HEK293 (cell line): ENCODE results near the gene L2HGDH.
A peak's percentile ranks its signal among the peaks of the same experiment; 100 is the strongest.

Experiments used
- CTCF ChIA-PET: fragments of 350-600 bp; formaldehyde crosslinking; extraction: SDS; loops from one replicate; lab custom pipeline; 2021; ENCODE audit warnings: antibody characterized with exemption; lab: Yijun Ruan, JAX
- POLR2A ChIA-PET: fragments of 300-600 bp; formaldehyde crosslinking; extraction: SDS; loops from one replicate; lab custom pipeline; 2020; ENCODE audit warnings: antibody characterized with exemption, inconsistent platforms; lab: Yijun Ruan, JAX
- H3K27ac ChIP-seq: fragments of 200-500 bp; sonication (Bioruptor generic); 2 replicates; pipeline ENCODE4 v1.5.1; 2014; ENCODE audit warnings: low read depth, low read length, control low read depth, inconsistent platforms; ENCODE audit errors: extremely low read depth
- H3K36me3 ChIP-seq, 2 experiments: fragments of 200-500 bp in 1 of 2; sonication (Bioruptor generic) in 1 of 2; 1 replicate in 1 of 2; 2 replicates in 1 of 2; pipeline ENCODE4 v1.5.1; 2014 to 2017; ENCODE audit warnings: inconsistent platforms in 2 of 2, low read length in 2 of 2; ENCODE audit not compliant: control insufficient read depth in 2 of 2, insufficient read depth in 1 of 2
- H3K4me1 ChIP-seq: fragments of 200-500 bp; sonication (Bioruptor generic); 2 replicates; pipeline ENCODE4 v1.5.1; 2014; ENCODE audit warnings: mild to moderate bottlenecking, low read length, inconsistent platforms; ENCODE audit not compliant: control insufficient read depth, insufficient read depth
- H3K4me3 ChIP-seq: 2 replicates; pipeline ENCODE4 v1.5.1; 2011; ENCODE audit warnings: low read depth, mild to moderate bottlenecking, control low read depth, low read length, moderate library complexity
- H3K9me3 ChIP-seq: fragments of 200-500 bp; sonication (Bioruptor generic); 2 replicates; pipeline ENCODE4 v1.5.1; 2014; ENCODE audit warnings: low read depth, low read length, inconsistent platforms; ENCODE audit not compliant: control insufficient read depth, insufficient read depth
- BCL6B ChIP-seq: fragments of 450-650 bp; formaldehyde crosslinking; IDR thresholded peaks from 2 replicates; pipeline ENCODE4 v1.5.1; 2017; ENCODE audit warnings: missing biosample characterization, missing genetic modification characterization
- HOXC10 ChIP-seq: sonication (generic); formaldehyde crosslinking; IDR thresholded peaks from 2 replicates; pipeline ENCODE4 v1.8.1; 2023; ENCODE audit warnings: mild to moderate bottlenecking, missing genetic modification reagents
- IKZF3 ChIP-seq: fragments of 450-650 bp; IDR thresholded peaks from 2 replicates; pipeline ENCODE4 v1.5.0; 2018; ENCODE audit warnings: missing biosample characterization, mild to moderate bottlenecking, missing genetic modification characterization, moderate library complexity
- MZF1 ChIP-seq: fragments of 450-650 bp; formaldehyde crosslinking; IDR thresholded peaks from 2 replicates; pipeline ENCODE4 v1.5.1; 2017; ENCODE audit warnings: missing biosample characterization, missing genetic modification characterization, borderline replicate concordance
- OSR2 ChIP-seq: fragments of 450-650 bp; formaldehyde crosslinking; IDR thresholded peaks from 2 replicates; pipeline ENCODE4 v1.5.1; 2016; ENCODE audit warnings: missing biosample characterization, missing genetic modification characterization
- PBX3 ChIP-seq: sonication (generic); formaldehyde crosslinking; IDR thresholded peaks from 2 replicates; pipeline ENCODE4 v1.8.1; 2022; ENCODE audit warnings: mild to moderate bottlenecking, moderate library complexity, missing genetic modification reagents
- SCRT1 ChIP-seq: fragments of 450-650 bp; formaldehyde crosslinking; IDR thresholded peaks from 2 replicates; pipeline ENCODE4 v1.5.1; 2016; ENCODE audit warnings: missing biosample characterization, missing genetic modification characterization, borderline replicate concordance
- SP2 ChIP-seq: fragments of 450-650 bp; formaldehyde crosslinking; IDR thresholded peaks from 2 replicates; pipeline ENCODE4 v1.5.1; 2016; ENCODE audit warnings: missing biosample characterization, missing genetic modification characterization
- ZNF114 ChIP-seq: fragments of 450-650 bp; formaldehyde crosslinking; IDR thresholded peaks from 2 replicates; pipeline ENCODE4 v1.5.0; 2017; ENCODE audit warnings: missing biosample characterization, missing genetic modification characterization
- ZNF138 ChIP-seq: fragments of 450-650 bp; formaldehyde crosslinking; IDR thresholded peaks from 2 replicates; pipeline ENCODE4 v1.5.1; 2016; ENCODE audit warnings: missing biosample characterization, missing genetic modification characterization, borderline replicate concordance
- ZNF211 ChIP-seq: fragments of 450-650 bp; formaldehyde crosslinking; IDR thresholded peaks from 2 replicates; pipeline ENCODE4 v1.5.1; 2016; ENCODE audit warnings: low read depth, missing biosample characterization, missing genetic modification characterization
- ZNF26 ChIP-seq: fragments of 450-650 bp; formaldehyde crosslinking; IDR thresholded peaks from 2 replicates; pipeline ENCODE4 v1.5.1; 2016; ENCODE audit warnings: missing biosample characterization, missing genetic modification characterization
- ZNF350 ChIP-seq: fragments of 450-650 bp; formaldehyde crosslinking; IDR thresholded peaks from 2 replicates; pipeline ENCODE4 v1.5.0; 2017; ENCODE audit warnings: missing biosample characterization, mild to moderate bottlenecking, missing genetic modification characterization
- ZNF423 ChIP-seq: fragments of 450-650 bp; formaldehyde crosslinking; IDR thresholded peaks from 2 replicates; pipeline ENCODE4 v1.5.1; 2016; ENCODE audit warnings: missing biosample characterization, missing genetic modification characterization
- ZNF626 ChIP-seq: fragments of 450-650 bp; sonication (Bioruptor Pico); formaldehyde crosslinking; IDR thresholded peaks from 2 replicates; pipeline ENCODE4 v1.5.1; 2018; ENCODE audit warnings: missing biosample characterization, missing genetic modification characterization, inconsistent platforms
- ZNF629 ChIP-seq: fragments of 450-650 bp; formaldehyde crosslinking; IDR thresholded peaks from 2 replicates; pipeline ENCODE4 v1.5.1; 2017; ENCODE audit warnings: missing biosample characterization, missing genetic modification characterization
- ZNF645 ChIP-seq: fragments of 450-650 bp; formaldehyde crosslinking; IDR thresholded peaks from 2 replicates; pipeline ENCODE4; 2016; ENCODE audit warnings: missing biosample characterization, missing genetic modification characterization
- ZNF664 ChIP-seq: fragments of 450-650 bp; formaldehyde crosslinking; IDR thresholded peaks from 2 replicates; pipeline ENCODE4 v1.5.1; 2016; ENCODE audit warnings: missing biosample characterization, missing genetic modification characterization
- ZNF701 ChIP-seq: fragments of 450-650 bp; formaldehyde crosslinking; IDR thresholded peaks from 2 replicates; pipeline ENCODE4 v1.5.1; 2016; ENCODE audit warnings: missing biosample characterization, missing genetic modification characterization
- ZNF792 ChIP-seq: fragments of 450-650 bp; formaldehyde crosslinking; IDR thresholded peaks from 2 replicates; pipeline ENCODE4 v1.5.1; 2016; ENCODE audit warnings: missing biosample characterization, missing genetic modification characterization
- ZNF830 ChIP-seq: fragments of 450-650 bp; IDR thresholded peaks from 2 replicates; pipeline ENCODE4 v1.5.0; 2018; ENCODE audit warnings: missing biosample characterization, missing genetic modification characterization, low read depth, mild to moderate bottlenecking, moderate library complexity
- ZNF843 ChIP-seq: fragments of 450-650 bp; formaldehyde crosslinking; IDR thresholded peaks from 2 replicates; pipeline ENCODE4 v1.5.1; 2016; ENCODE audit warnings: missing biosample characterization, missing genetic modification characterization

The L2HGDH gene

GRCh38 chr14:50345846-50346422 is 33.9 kb upstream of the L2HGDH start:
- CTCF ChIA-PET = interaction anchor here (0.7 to 1.1 kb wide), 2 partner anchors 25 to 499 kb away, joined by 3 read pairs; no protein-coding TSS in a partner anchor
- TF ChIP-seq SP2 (tag by site-specific recombination) = no peak
- TF ChIP-seq ZNF830 (tag by site-specific recombination) = no peak
- TF ChIP-seq ZNF843 (tag by site-specific recombination) = no peak
- TF ChIP-seq ZNF792 (tag by site-specific recombination) = no peak
- no peak for TF ChIP-seq ZNF211
- no peak for TF ChIP-seq ZNF629
- TF ChIP-seq ZNF26 = no peak
- no peak for TF ChIP-seq MZF1 (tag by site-specific recombination)
- TF ChIP-seq ZNF701 (tag by site-specific recombination) = no peak
- no peak for TF ChIP-seq IKZF3
- no peak for TF ChIP-seq PBX3
- no peak for TF ChIP-seq SCRT1 (tag by site-specific recombination)

GRCh38 chr14:50344876-50345563 is 33.0 kb upstream of the L2HGDH start:
- POLR2A ChIA-PET = no interaction called here
- CTCF ChIA-PET = interaction anchor here (0.6 to 1.3 kb wide), 5 partner anchors 18 to 198 kb away, joined by 3 to 5 read pairs (median 3); no protein-coding TSS in a partner anchor
- peaks cover 14% of the 10 kb centered on the region; the same call in 1 of the 2 replicates for H3K4me1 ChIP-seq

More at GRCh38 chr14:50345846-50346422, 33.9 kb upstream of the L2HGDH start:
- Histone ChIP-seq H3K4me3 (no peak overlapping the region), H3K36me3 (no peaks in the 10 kb centered on the region), H3K9me3 (no peaks in the 10 kb centered on the region), H3K27ac (no peak overlapping the region), H3K4me1 (peaks cover 14% of the 10 kb centered on the region; the same call in 1 of the 2 replicates)
- POLR2A ChIA-PET = interaction anchor here (0.7 kb wide), 1 partner anchor 179 kb away, joined by 3 read pairs; no protein-coding TSS in a partner anchor

GRCh38 chr14:50344116-50344775 is 32.2 kb upstream of the L2HGDH start:
- H3K36me3 ChIP-seq = no peaks in the 10 kb centered on the region
- H3K4me1 ChIP-seq = peaks cover 14% of the 10 kb centered on the region; the same call in 1 of the 2 replicates
- no peaks in the 10 kb centered on the region for H3K9me3 ChIP-seq
- ChIA-PET CTCF (interaction anchor here (0.6 to 1.3 kb wide), 5 partner anchors 17 to 199 kb away, joined by 3 to 5 read pairs (median 3); no protein-coding TSS in a partner anchor), POLR2A (no interaction called here)
- H3K4me3 ChIP-seq = no peak overlapping the region
- no peak overlapping the region for H3K27ac ChIP-seq
- TF ChIP-seq HOXC10 (CRISPR knock-in tag) (no peak), ZNF664 (no peak), ZNF423 (tag by site-specific recombination) (no peak), ZNF350 (tag by site-specific recombination) (no peak), ZNF626 (no peak), OSR2 (tag by site-specific recombination) (no peak), ZNF645 (tag by site-specific recombination) (no peak), ZNF138 (tag by site-specific recombination) (no peak), ZNF114 (tag by site-specific recombination) (no peak)

More at GRCh38 chr14:50344876-50345563, 33.0 kb upstream of the L2HGDH start:
- Histone ChIP-seq H3K36me3 (no peaks in the 10 kb centered on the region), H3K27ac (no peak overlapping the region), H3K4me3 (no peak overlapping the region), H3K9me3 (no peaks in the 10 kb centered on the region)
- no peak for TF ChIP-seq BCL6B
- TF ChIP-seq MZF1 (tag by site-specific recombination) = peak; percentile 24; the same call in 1 of the 2 replicates
